Endothelial cell of umbilical vein (primary cell): ENCODE results near the gene MAEA. TPM values are rescaled to one million over a fixed set of nuclear protein-coding genes. Genes with fewer than 3 reads are reported as not detected.

Source experiments
- BruUV-seq: library from RNA; stranded (reverse); fragments of 400-500 nt; replicated peaks from 2 replicates; lab custom pipeline; 2021; lab: Mats Ljungman, UMichigan
- CTCF ChIA-PET: fragments of 300-600, 350-600 bp; sonication (Branson Sonifier 250); formaldehyde crosslinking; loops from one replicate; lab custom pipeline; 2021; ENCODE audit warnings: antibody characterized with exemption, inconsistent platforms; lab: Charles Lee
- POLR2A ChIA-PET: fragments of 300-600, 350-600 bp; sonication (Branson Sonifier 250); formaldehyde crosslinking; loops from one replicate; lab custom pipeline; 2021; ENCODE audit warnings: antibody characterized with exemption, inconsistent platforms; lab: Charles Lee
- DNase-seq: peaks from one replicate; pipeline ENCODE4 v3.0.0-alpha.2; 2011; ENCODE audit warnings: low read depth, low spot score
- FAIRE-seq: peaks from 2 replicates; lab custom pipeline; 2011; peaks lifted over from hg19 to GRCh38; lab: Jason Lieb, UNC
- H2AFZ ChIP-seq: 2 replicates; pipeline ENCODE4 v1.6.0; 2012; ENCODE audit warnings: low read depth, low read length, control low read depth, inconsistent platforms
- H3K27ac ChIP-seq: 2 replicates; pipeline ENCODE4 v1.5.1; 2011; ENCODE audit warnings: low read depth, mild to moderate bottlenecking, control low read depth, low read length, moderate library complexity; ENCODE audit not compliant: insufficient read depth
- H3K27me3 ChIP-seq, 2 experiments: 2 replicates each; pipeline versions ENCODE4 v1.6.0 to v1.6.1; 2011; ENCODE audit warnings: low read length in 2 of 2, mixed read lengths in 1 of 2; ENCODE audit not compliant: control insufficient read depth in 2 of 2, insufficient read depth in 2 of 2
- H3K36me3 ChIP-seq, 2 experiments: 2 replicates in 1 of 2; 3 replicates in 1 of 2; pipeline ENCODE4 v1.5.1; 2011; ENCODE audit warnings: low read length in 2 of 2, mild to moderate bottlenecking in 1 of 2, moderate library complexity in 1 of 2; ENCODE audit not compliant: control insufficient read depth in 2 of 2, insufficient read depth in 2 of 2; ENCODE audit errors: extremely low read depth in 1 of 2
- H3K4me1 ChIP-seq: 3 replicates; pipeline ENCODE4 v1.5.1; 2011; ENCODE audit warnings: mild to moderate bottlenecking, low read length; ENCODE audit not compliant: control insufficient read depth, insufficient read depth; ENCODE audit errors: extremely low read depth
- H3K4me2 ChIP-seq: 2 replicates; pipeline ENCODE4 v1.6.1; 2011; ENCODE audit warnings: low read length, control low read depth, mixed read lengths; ENCODE audit not compliant: insufficient read depth
- H3K4me3 ChIP-seq, 3 experiments: fragments of 200-600 bp in 1 of 3; sonication (generic), shearing (Covaris generic) in 1 of 3; replicated peaks in 1 of 3; 2 replicates each; pipeline ENCODE4 v1.5.1; 2011 to 2016; ENCODE audit warnings: control low read depth in 3 of 3, low read length in 3 of 3, mild to moderate bottlenecking in 2 of 3, inconsistent platforms in 1 of 3, low read depth in 1 of 3, moderate library complexity in 1 of 3; ENCODE audit not compliant: insufficient read depth in 1 of 3
- H3K79me2 ChIP-seq: 2 replicates; pipeline ENCODE4 v1.6.0; 2012; ENCODE audit warnings: low read length, inconsistent platforms; ENCODE audit not compliant: control insufficient read depth, insufficient read depth
- H3K9ac ChIP-seq: replicated peaks from 2 replicates; pipeline ENCODE3; 2011; ENCODE audit warnings: low read length, control low read depth; ENCODE audit not compliant: insufficient read depth; ENCODE audit errors: extremely low read depth
- H3K9me1 ChIP-seq: replicated peaks from 3 replicates; pipeline ENCODE4 v1.6.0; 2011; ENCODE audit warnings: mild to moderate bottlenecking, low read length; ENCODE audit not compliant: control insufficient read depth, insufficient read depth; ENCODE audit errors: extremely low read depth
- H3K9me3 ChIP-seq: replicated peaks from 2 replicates; pipeline ENCODE4 v1.5.1; 2012; ENCODE audit warnings: low read length, inconsistent platforms; ENCODE audit not compliant: control insufficient read depth, insufficient read depth
- H4K20me1 ChIP-seq: replicated peaks from 2 replicates; pipeline ENCODE3; 2011; ENCODE audit warnings: mild to moderate bottlenecking, low read length; ENCODE audit not compliant: control insufficient read depth, insufficient read depth; ENCODE audit errors: extremely low read depth
- MYC ChIP-seq: IDR thresholded peaks from one replicate; pipeline ENCODE4 v1.6.1; 2011; ENCODE audit warnings: mild to moderate bottlenecking, low read depth, low read length
- dilution Hi-C: fragments of 300-500 bp; cut with MboI; formaldehyde crosslinking; loops from one replicate; pipeline ENCODE4 v1.15.0; 2019; ENCODE audit warnings: low sequenced_read_pairs; ENCODE audit not compliant: extremely low pct_ligation_motif_present
- intact Hi-C: fragments of 100-400 bp; cut with micrococcal nuclease; formaldehyde crosslinking; loops from one replicate; pipeline ENCODE4 v1.10.0; 2022
- polyA plus RNA-seq, 4 experiments: library from polyadenylated mRNA; depleted of rRNA in 3 of 4; stranded (reverse) in 3 of 4; unstranded in 1 of 4; fragments of >200 nt; gene quantifications; 2 replicates each; pipeline versions ENCODE4 v1.2.1 to v1.2.3, GENCODE V29; 2011 to 2012; ENCODE audit warnings: missing spikeins in 1 of 4
- total RNA-seq: library from RNA; stranded (reverse); gene quantifications from 2 replicates; pipeline ENCODE4 v1.2.3, GENCODE V29; 2021
- TF ChIP-seq, protein P1 (sequence below), 2 donors: IDR thresholded peaks; 1 replicate in 1 of 2; 2 replicates in 1 of 2; pipeline ENCODE4 v1.5.1; 2011; ENCODE audit warnings: low read length in 2 of 2, mild to moderate bottlenecking in 2 of 2, moderate library complexity in 2 of 2, control low read depth in 1 of 2, inconsistent platforms in 1 of 2, low read depth in 1 of 2; ENCODE audit not compliant: insufficient read depth in 1 of 2; ENCODE audit errors: extremely low read depth in 1 of 2

MAEA gene
- total and polyA plus RNA-seq, 2 donors (not counting 3 experiments of a cell fraction or from before 2014, with no cell fraction given), result 66.0 to 108 TPM

DNA sequence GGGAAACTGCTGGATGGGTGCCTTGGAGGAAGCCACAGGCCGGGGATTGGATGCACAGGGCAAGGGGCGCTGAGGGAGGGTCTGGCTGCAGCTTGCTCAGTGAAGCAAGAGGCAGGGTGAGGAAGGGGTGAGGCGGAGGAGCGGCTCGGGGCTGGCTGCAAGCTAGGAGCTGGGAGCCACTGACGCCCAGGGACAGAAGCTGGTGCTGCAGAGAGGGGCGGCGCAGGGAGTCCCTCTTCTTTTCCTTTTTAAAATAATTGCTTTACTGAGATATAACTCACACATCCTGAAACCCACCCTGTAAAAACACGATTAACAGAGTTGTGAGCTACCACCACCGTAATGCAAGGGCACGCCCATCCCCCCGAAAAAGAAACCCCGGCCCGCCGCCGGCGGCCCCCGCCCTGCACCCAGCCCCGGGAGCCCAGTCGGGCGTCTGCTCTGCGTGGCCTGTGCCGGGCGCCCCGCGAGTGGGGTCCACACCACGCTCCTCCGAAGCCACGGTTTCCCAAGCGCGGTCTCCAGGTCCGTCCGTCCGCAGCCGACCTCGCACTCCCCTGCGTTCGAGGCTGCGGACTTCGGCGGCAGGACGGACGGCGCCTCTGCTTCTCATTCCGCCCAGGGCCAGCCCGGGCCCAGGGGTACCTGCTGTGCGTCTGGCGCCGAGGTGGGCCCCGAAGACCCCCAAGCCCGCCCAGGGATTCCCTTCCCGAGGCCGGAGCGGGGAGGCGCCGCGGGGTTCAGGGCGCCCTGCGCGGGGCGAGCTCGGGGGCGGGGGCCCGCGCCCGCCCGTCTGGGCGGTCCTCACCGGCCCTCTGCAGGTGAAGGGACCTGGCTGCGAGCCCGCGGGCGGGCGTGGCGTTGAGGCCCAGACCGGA lies 56.5 kb downstream of the MAEA start:
- peak overlapping the region; percentile 69 for H2AFZ ChIP-seq
- no peaks in the 10 kb centered on the region for H3K36me3 ChIP-seq
- dilution Hi-C loops, result no loop called here
- H3K9ac ChIP-seq, result peak overlapping the region; percentile 75
- H3K9me1 ChIP-seq, result no peaks in the 10 kb centered on the region
- no peaks in the 10 kb centered on the region for H3K27me3 ChIP-seq
- ChIA-PET POLR2A (interaction anchor here (0.6 to 1.4 kb wide), 4 partner anchors 23 to 98 kb away, joined by 4 to 5 read pairs (median 5); no protein-coding TSS in a partner anchor), CTCF (interaction anchor here (0.6 to 3.0 kb wide), 12 partner anchors 10 to 1118 kb away, joined by 3 to 20 read pairs (median 3); partner anchors contain the start of gene CTBP1)
- no peaks in the 10 kb centered on the region for H3K79me2 ChIP-seq
- no TSS peak for BruUV-seq
- H3K4me3 ChIP-seq, result peak overlapping the region; percentile 45 to 75 (median 69)
- peaks cover 26% of the 10 kb centered on the region for H3K4me1 ChIP-seq
- no peaks in the 10 kb centered on the region for H3K9me3 ChIP-seq
- TF ChIP-seq MYC, result no peak
- TF ChIP-seq, protein P1, sequence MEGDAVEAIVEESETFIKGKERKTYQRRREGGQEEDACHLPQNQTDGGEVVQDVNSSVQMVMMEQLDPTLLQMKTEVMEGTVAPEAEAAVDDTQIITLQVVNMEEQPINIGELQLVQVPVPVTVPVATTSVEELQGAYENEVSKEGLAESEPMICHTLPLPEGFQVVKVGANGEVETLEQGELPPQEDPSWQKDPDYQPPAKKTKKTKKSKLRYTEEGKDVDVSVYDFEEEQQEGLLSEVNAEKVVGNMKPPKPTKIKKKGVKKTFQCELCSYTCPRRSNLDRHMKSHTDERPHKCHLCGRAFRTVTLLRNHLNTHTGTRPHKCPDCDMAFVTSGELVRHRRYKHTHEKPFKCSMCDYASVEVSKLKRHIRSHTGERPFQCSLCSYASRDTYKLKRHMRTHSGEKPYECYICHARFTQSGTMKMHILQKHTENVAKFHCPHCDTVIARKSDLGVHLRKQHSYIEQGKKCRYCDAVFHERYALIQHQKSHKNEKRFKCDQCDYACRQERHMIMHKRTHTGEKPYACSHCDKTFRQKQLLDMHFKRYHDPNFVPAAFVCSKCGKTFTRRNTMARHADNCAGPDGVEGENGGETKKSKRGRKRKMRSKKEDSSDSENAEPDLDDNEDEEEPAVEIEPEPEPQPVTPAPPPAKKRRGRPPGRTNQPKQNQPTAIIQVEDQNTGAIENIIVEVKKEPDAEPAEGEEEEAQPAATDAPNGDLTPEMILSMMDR (IDR thresholded peaks at IDR 0.05; ENCODE audit: extremely low read depth in 1 of 2, insufficient read depth in 1 of 2, low read depth in 1 of 2, low read length in 2 of 2), result peak in 1 of 2 donors; percentile 31
- no peaks in the 10 kb centered on the region for H4K20me1 ChIP-seq
- DNase-seq, result peak; percentile 61
- intact Hi-C loops, result loop anchor here (1.0 kb wide), 1 partner anchor 97 kb away; the partner anchor contains the start of gene CTBP1
- no peak for FAIRE-seq
- H3K4me2 ChIP-seq, result peak overlapping the region; percentile 87
- H3K27ac ChIP-seq, result peak overlapping the region; percentile 50
